Mesodermal cell (in vitro differentiated cells): ENCODE results near the gene PTPN1. TPM values are rescaled to one million over a fixed set of nuclear protein-coding genes. Genes with fewer than 3 reads are reported as not detected.
A peak's percentile ranks its signal among the peaks of the same experiment; 100 is the strongest.

Source experiments
- H3K27ac ChIP-seq: 2 replicates; pipeline ENCODE4 v1.7.0; 2013; ENCODE audit warnings: mild to moderate bottlenecking, low read depth, low read length, moderate library complexity; ENCODE audit not compliant: severe bottlenecking
- H3K36me3 ChIP-seq: 2 replicates; pipeline ENCODE4 v1.7.1; 2013; ENCODE audit warnings: mild to moderate bottlenecking, low read length, moderate library complexity; ENCODE audit not compliant: control insufficient read depth, insufficient read depth
- H3K4me1 ChIP-seq: one replicate; pipeline ENCODE4 v1.7.1; 2013; ENCODE audit warnings: mild to moderate bottlenecking, low read length; ENCODE audit not compliant: insufficient read depth, control insufficient read depth, poor library complexity, severe bottlenecking
- H3K4me3 ChIP-seq: 2 replicates; pipeline ENCODE4 v1.7.0; 2013; ENCODE audit warnings: low read length, control low read depth, mild to moderate bottlenecking; ENCODE audit not compliant: insufficient read depth, poor library complexity, severe bottlenecking; ENCODE audit errors: extremely low read depth
- H3K9me3 ChIP-seq: 2 replicates; pipeline ENCODE4 v1.7.1; 2013; ENCODE audit warnings: mild to moderate bottlenecking, low read length, moderate library complexity; ENCODE audit not compliant: control insufficient read depth
- WGBS, 2 experiments: methylation state at CpG; one replicate each; pipeline ENCODE4 v1.1.5; 2013; ENCODE audit warnings: missing lambda C conversion rate in 2 of 2; ENCODE audit not compliant: insufficient coverage in 2 of 2; 5-methylcytosine and 5-hydroxymethylcytosine counted together
- polyA plus RNA-seq, 2 experiments: library from polyadenylated mRNA; stranded (reverse); fragments of 50-300 nt; gene quantifications; one replicate each; pipeline ENCODE4 v1.2.3, GENCODE V29; 2013

PTPN1 gene
- polyA plus RNA-seq (2013, experiment 1 of 2), result 43.3 TPM
- polyA plus RNA-seq (2013, experiment 2 of 2), result 40.9 TPM

DNA sequence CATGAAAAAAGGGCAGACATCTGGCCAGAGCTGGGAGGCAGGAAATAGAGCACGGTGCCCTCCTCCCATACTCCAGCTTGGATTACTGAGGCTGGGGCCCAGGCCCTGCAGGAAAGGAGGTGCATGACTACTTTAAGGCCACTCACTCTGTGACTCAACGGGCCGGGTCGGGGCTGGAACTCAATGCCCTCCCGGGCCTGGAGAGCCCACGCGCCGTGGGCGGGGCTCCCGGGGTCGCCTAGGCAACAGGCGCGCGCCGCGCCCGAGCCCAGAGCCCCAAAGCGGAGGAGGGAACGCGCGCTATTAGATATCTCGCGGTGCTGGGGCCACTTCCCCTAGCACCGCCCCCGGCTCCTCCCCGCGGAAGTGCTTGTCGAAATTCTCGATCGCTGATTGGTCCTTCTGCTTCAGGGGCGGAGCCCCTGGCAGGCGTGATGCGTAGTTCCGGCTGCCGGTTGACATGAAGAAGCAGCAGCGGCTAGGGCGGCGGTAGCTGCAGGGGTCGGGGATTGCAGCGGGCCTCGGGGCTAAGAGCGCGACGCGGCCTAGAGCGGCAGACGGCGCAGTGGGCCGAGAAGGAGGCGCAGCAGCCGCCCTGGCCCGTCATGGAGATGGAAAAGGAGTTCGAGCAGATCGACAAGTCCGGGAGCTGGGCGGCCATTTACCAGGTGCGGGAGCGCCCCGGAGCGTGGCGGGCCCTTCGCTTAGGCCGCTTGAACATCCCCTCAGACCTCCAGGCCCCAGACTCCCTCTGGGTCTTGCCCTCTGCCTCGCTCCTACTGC lies at the start of gene PTPN1:
PTPN1 (plus strand) TSS at position 461 of the 783 bp plus-strand sequence; CDS start at position 606, 145 bp downstream.
- Histone ChIP-seq H3K4me3 (peak within 1 kb of the TSS; percentile 96), H3K9me3 (no peaks in the 10 kb centered on the region), H3K4me1 (peaks cover 34% of the 10 kb centered on the region), H3K36me3 (peaks cover 3% of the 10 kb centered on the region), H3K27ac (peak within 1 kb of the TSS; percentile 86)
- WGBS, 2 experiments, result 0 to 1% methylated on average over 56 to 64 of the region's 64 CpGs

DNA sequence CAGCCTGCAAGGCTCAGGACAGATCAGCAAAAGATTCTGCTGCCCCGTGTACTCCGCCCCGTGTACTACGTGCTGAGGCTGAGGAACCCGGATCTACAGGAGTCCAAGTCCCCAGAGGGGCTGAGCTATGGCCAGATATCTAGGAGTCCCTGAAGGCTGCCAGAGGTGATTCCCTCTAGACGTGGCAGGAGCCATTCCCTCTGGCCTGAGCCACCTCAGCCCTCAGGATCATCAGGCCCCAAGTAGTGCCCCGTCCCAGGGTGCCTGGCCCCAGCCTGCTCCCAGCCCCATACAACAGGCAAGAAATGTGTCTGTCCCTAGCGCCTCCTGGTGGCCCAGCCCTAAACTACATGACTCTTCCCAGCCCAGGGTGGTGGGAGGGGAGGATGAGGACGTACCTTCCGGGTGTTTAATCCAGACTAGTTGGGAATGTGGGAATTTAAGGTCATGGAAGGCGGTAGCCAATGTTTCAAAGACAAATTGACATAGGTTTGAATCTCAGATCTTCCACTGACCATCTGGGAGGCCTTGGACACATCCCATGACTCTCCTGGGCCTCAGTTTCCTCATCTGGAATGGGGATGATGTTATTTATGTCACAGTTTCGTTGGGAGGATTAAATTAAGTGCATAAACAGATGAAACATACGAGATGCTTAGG lies 49.4 kb upstream of the PTPN1 start:
- no peak overlapping the region for H3K4me3 ChIP-seq
- no peaks in the 10 kb centered on the region for H3K9me3 ChIP-seq
- no peaks in the 10 kb centered on the region for H3K36me3 ChIP-seq
- peaks cover 5% of the 10 kb centered on the region for H3K4me1 ChIP-seq
- H3K27ac ChIP-seq, result no peak overlapping the region
- WGBS, 2 experiments, result 63 to 82% methylated on average over 8 to 10 of the region's 13 CpGs

- no peaks in the 10 kb centered on the region for H3K36me3 ChIP-seq
- H3K27ac ChIP-seq, result no peak overlapping the region
- 95 to 96% methylated on average over 8 to 9 of the region's 10 CpGs for WGBS, 2 experiments
- H3K9me3 ChIP-seq, result no peaks in the 10 kb centered on the region
- H3K4me1 ChIP-seq, result peaks cover 2% of the 10 kb centered on the region
- H3K4me3 ChIP-seq, result no peak overlapping the region
Measured at GRCh38 chr20:50462093-50462690, 48.0 kb upstream of the PTPN1 start.

GRCh38 chr20:50464026-50464724 lies 46.0 kb upstream of the PTPN1 start:
- H3K36me3 ChIP-seq, result no peaks in the 10 kb centered on the region
- no peaks in the 10 kb centered on the region for H3K9me3 ChIP-seq
- no peak overlapping the region for H3K27ac ChIP-seq
- WGBS, 2 experiments, result 29 to 32% methylated on average over 14 to 19 of the region's 21 CpGs
- H3K4me3 ChIP-seq, result no peak overlapping the region
- H3K4me1 ChIP-seq, result peaks cover 2% of the 10 kb centered on the region

GRCh38 chr20:50464725-50465650 lies 45.2 kb upstream of the PTPN1 start:
- Histone ChIP-seq H3K27ac (no peak overlapping the region), H3K4me3 (no peak overlapping the region), H3K9me3 (no peaks in the 10 kb centered on the region), H3K36me3 (no peaks in the 10 kb centered on the region), H3K4me1 (peaks cover 2% of the 10 kb centered on the region)
- 73 to 85% methylated on average over 8 to 10 of the region's 14 CpGs for WGBS, 2 experiments

DNA sequence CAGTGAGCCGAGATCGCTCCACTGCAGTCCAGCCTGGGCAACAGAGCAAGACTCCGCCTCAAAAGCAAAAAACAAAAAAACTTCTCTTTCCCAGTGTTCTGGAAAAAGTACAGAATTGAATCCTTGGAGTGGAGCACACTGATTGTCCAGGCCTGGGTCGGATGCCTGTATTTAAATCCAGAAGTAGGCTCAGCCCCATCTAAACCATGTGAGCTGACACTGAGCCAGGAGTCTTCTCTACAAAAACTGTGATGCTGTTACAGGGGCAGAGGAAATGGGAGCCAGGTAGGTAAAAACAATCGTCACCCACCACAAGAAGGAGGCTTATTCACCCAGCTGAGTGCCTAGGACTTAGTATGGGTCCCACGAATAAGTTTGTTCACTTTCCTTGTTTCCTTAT lies 43.0 kb upstream of the PTPN1 start:
- 88 to 94% methylated on average over 6 of the region's 6 CpGs for WGBS, 2 experiments
- no peaks in the 10 kb centered on the region for H3K36me3 ChIP-seq
- H3K27ac ChIP-seq, result no peak overlapping the region
- no peak overlapping the region for H3K4me3 ChIP-seq
- peaks cover 2% of the 10 kb centered on the region for H3K4me1 ChIP-seq
- no peaks in the 10 kb centered on the region for H3K9me3 ChIP-seq

GRCh38 chr20:50467718-50468356 lies 42.3 kb upstream of the PTPN1 start:
- Histone ChIP-seq H3K4me1 (peaks cover 2% of the 10 kb centered on the region), H3K36me3 (no peaks in the 10 kb centered on the region), H3K9me3 (no peaks in the 10 kb centered on the region), H3K4me3 (no peak overlapping the region), H3K27ac (no peak overlapping the region)
- 60 to 68% methylated on average over 2 of the region's 3 CpGs for WGBS, 2 experiments

- H3K4me1 ChIP-seq, result peaks cover 2% of the 10 kb centered on the region
- H3K36me3 ChIP-seq, result no peaks in the 10 kb centered on the region
- 92 to 100% methylated on average over 2 of the region's 2 CpGs for WGBS, 2 experiments
- H3K4me3 ChIP-seq, result no peak overlapping the region
- H3K9me3 ChIP-seq, result no peaks in the 10 kb centered on the region
- H3K27ac ChIP-seq, result no peak overlapping the region
Measured at GRCh38 chr20:50468378-50468798, 41.8 kb upstream of the PTPN1 start.

DNA sequence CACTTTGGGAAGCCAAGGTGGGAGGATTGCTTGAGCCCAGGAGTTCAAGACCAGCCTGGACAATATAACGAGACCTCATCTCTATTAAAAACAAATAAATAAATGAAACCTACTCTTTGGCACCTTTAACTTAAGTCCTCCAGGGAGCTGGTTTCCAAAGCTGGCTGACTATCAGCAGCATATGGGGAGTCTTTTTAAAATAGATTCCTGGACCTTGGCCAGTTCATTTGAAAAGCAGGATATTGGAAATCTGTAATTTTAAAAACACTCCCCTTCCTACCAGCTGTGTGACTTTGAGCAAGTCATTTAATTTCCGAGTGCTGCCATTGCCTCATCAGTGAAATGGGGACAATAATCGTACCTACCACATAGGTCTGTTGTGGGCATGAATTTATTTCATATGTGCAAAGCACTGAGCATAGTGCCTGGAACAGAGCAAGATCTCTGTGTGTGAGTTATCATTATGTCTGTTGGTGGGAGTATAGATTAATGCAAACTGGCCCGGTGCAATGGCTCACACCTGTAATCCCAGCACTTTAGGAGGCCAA lies 40.9 kb upstream of the PTPN1 start:
- no peaks in the 10 kb centered on the region for H3K36me3 ChIP-seq
- H3K4me1 ChIP-seq, result no peaks in the 10 kb centered on the region
- no peak overlapping the region for H3K4me3 ChIP-seq
- 100% methylated on average over 1 of the region's 4 CpGs for WGBS, 2 experiments
- H3K9me3 ChIP-seq, result no peaks in the 10 kb centered on the region
- H3K27ac ChIP-seq, result no peak overlapping the region
